Skeletal muscle cell (primary cell): ENCODE data around the gene FHIT.

Source experiments
- DNase-seq: peaks from one replicate; pipeline ENCODE4 v3.0.0-alpha.2; 2010; ENCODE audit warnings: low read depth
- H3K4me3 ChIP-seq: 2 replicates; pipeline ENCODE4 v1.5.1; 2011; ENCODE audit warnings: low read depth, mild to moderate bottlenecking, control low read depth, low read length, moderate library complexity

The FHIT gene

DNA sequence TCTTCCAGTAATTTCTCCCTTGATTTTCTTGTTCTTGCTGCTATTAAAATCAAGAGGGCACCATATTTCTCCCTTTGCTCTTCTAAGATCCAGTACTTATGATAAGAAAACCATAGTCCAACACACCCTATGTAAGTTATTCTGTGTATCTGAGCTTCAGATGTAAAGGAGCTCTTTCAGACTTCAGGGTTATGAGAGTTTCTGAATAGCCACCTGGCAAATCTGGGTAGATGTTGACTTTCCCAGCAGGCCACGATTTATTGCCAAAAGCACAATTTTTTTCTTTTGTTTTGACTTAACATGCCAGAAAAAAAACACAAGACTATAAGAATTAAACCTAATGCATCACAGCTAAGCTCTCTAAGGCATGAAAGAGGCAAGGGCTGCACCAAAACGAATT lies 1045.0 kb downstream of the FHIT start:
- no peak overlapping the region for H3K4me3 ChIP-seq
- DNase-seq = no peak

- DNase-seq = no peak
- no peak overlapping the region for H3K4me3 ChIP-seq
Observed at GRCh38 chr3:60202052-60202726, 1049.1 kb downstream of the FHIT start.

DNA sequence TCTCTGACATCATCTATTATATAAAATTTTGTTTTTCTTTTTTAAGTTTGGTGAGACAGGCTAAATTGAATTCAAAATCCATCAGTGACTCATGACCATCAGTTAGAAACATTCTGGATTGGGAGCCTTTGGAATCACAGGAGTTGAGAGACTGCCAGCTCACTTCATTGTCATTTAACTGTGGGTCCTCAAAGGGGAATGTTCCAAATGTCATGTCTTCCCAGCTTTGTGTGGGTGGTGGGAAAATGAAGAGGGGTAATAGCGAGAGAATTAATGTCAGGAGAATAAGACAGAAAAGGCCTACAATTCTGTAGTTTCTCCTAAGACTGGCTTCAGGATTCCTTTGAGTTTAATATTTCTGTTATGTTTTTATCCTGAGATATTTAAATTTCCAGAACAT lies 1051.9 kb downstream of the FHIT start:
- no peak overlapping the region for H3K4me3 ChIP-seq
- no peak for DNase-seq

DNA sequence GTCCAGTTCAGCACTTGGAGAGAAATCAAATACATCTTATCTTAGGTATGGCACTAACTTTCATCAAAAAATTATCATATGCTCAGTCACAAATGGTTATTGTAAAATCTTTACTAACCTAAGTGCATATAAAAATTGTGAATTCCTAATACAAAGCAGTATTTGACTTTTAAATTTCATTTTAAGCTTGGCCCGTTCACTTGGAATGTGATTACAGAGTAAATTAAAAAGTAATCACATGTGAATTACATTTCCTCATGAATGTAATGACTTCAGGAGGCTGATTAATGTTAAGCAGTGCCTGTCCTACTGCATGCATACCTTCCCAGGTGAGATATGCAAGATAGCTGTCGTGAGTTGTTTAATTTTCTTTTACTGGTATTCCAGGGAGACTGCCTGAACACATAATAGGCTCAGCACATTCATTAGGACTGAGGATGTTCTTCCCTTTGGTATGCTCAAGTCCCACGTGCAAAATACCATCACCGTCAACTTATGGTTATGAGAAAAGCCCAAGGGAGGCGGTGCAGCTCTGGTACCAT lies 1053.0 kb downstream of the FHIT start:
- no peak overlapping the region for H3K4me3 ChIP-seq
- DNase-seq = no peak

- no peak for DNase-seq
- no peak overlapping the region for H3K4me3 ChIP-seq
Observed at GRCh38 chr3:60192297-60193114, 1058.7 kb downstream of the FHIT start.

GRCh38 chr3:60190073-60190472 lies 1061.2 kb downstream of the FHIT start:
- no peak for DNase-seq
- no peak overlapping the region for H3K4me3 ChIP-seq

GRCh38 chr3:60189304-60189703 lies 1061.9 kb downstream of the FHIT start:
- no peak overlapping the region for H3K4me3 ChIP-seq
- no peak for DNase-seq

- no peak for DNase-seq
- no peak overlapping the region for H3K4me3 ChIP-seq
Observed at GRCh38 chr3:60188803-60189202, 1062.4 kb downstream of the FHIT start.

DNA sequence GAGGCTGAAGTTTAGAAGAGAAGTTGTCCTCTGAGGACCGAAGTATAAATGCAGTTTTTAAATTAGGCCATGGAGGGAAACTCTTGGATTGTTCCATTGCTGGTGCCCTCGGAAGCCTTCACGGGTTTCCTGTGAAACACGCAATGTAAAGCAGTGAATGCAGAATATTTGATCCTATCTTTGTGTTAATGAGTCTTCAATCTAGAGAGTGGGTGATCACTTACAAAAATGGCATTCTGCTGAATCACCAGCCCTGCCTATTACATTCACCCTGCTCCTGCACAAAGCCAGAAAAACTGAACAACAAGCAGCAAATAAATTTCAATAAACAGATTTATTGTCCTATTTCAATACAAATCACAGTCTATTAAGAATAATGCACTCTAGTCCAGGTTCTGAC lies 1063.9 kb downstream of the FHIT start:
- no peak for DNase-seq
- H3K4me3 ChIP-seq = no peak overlapping the region

GRCh38 chr3:60186359-60186758 lies 1064.9 kb downstream of the FHIT start:
- DNase-seq = no peak
- no peak overlapping the region for H3K4me3 ChIP-seq

- no peak overlapping the region for H3K4me3 ChIP-seq
- no peak for DNase-seq
Observed at GRCh38 chr3:60185161-60185560, 1066.1 kb downstream of the FHIT start.

DNA sequence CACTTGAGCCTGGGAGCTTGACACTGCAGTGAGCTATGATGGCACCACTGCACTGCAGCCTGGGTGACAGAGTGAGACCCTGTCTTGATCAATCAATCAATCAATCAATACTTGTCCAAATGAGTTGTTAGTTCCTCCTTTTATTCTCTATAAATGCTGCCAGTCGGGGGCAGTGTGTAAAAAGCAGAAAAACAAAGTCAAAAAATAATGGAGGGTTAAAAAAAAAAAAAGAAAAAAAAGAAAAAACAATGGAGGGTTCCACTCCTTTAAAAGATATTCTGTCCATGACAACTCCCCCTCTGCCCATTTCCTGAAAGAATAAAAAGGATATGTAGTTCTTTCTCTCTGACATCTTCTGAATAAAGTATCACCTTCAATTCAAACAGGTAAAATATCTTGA lies 1068.6 kb downstream of the FHIT start:
- H3K4me3 ChIP-seq = no peak overlapping the region
- no peak for DNase-seq

DNA sequence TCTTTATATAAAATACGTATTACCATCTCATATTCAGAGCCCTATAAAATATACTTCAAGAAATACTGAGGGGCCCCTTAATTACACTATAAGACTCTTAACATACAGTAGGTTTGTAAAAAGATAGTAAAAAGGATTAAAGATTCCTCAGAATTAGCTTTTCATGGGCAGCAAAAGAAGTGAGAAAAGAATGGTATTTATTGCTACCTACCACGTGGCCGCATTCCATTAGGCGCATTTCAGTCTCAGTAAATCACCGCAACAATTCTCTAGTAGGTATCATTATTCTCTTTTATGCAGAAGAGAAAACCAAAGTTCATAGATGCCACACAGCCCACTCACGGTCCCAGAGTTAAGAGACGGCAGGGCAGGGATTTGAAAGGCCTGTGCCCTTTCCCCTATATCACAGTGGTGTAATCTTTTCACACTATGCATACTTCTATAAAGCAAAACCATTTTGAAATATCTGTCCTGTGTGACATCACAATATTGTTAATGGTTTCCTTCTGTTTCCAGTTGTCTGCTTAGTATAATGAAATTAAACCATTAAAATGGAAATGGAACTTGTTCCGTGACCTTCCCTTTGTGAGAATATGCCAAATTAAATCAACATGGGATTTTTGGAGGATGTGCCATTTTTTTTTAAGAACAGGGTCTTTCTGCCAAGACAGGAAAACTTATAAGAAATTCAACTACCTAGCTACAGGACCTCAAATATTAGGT lies 1072.2 kb downstream of the FHIT start:
- H3K4me3 ChIP-seq = no peak overlapping the region
- DNase-seq = no peak

DNA sequence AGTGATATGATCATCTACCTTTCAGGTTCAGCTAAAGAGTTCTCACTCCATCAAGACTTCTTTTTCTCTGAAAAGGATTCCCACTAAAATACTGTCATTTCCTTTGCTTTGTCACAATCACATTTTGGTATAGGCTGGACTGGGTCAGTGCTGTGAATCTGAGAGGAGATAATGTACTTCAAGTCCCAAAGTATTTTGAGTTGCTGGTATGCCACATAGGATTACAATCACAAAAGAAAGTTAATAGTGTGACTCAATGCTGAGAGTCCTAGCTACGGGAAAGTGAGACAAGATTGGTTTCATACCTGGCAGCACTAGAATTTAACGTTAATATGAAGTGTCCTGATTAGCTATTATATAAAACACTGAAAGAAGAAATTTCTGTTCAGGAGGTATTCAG lies 1073.5 kb downstream of the FHIT start:
- DNase-seq = no peak
- no peak overlapping the region for H3K4me3 ChIP-seq

GRCh38 chr3:60176614-60177013 lies 1074.6 kb downstream of the FHIT start:
- DNase-seq = no peak

DNA sequence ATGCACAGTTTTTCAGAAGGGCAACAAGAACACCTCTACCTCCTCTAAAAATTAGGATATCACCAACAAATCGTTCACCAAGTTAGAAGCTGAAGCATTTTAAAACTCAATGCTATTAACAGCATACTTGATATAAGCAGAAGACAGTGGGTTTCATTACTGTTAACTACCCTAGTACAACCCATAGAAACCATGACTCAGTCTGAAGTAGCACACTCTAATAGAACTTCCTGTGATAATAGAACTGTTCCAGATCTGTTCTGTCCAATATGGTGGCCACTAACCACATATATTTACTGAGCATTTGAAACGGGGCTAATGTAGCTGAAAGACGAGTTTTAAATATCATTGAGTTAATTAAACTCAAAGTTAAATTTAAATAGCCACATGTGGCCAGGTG lies 1075.6 kb downstream of the FHIT start:
- no peak for DNase-seq
- H3K4me3 ChIP-seq = no peak overlapping the region

More at GRCh38 chr3:60176614-60177013, 1074.6 kb downstream of the FHIT start:
- H3K4me3 ChIP-seq = no peak overlapping the region

DNA sequence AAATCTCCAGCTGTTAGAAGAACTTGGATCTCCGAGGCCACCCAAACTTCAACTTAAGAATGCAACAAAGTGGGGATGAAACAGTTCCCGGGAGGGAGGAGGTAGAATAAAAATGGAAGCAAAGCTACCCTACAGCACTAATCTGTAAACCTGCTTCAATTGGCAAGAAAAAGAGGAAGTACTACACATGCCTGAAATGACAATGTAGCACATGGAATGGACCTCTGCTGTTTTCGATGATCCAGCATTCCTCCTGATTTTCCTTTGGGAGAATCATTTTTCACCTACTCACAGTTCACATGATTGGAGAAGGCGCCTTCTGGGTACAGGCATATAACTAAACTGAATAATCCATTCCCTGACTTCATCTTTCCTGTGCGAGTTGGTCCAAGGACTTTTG lies 1081.5 kb downstream of the FHIT start:
- no peak overlapping the region for H3K4me3 ChIP-seq
- no peak for DNase-seq

DNA sequence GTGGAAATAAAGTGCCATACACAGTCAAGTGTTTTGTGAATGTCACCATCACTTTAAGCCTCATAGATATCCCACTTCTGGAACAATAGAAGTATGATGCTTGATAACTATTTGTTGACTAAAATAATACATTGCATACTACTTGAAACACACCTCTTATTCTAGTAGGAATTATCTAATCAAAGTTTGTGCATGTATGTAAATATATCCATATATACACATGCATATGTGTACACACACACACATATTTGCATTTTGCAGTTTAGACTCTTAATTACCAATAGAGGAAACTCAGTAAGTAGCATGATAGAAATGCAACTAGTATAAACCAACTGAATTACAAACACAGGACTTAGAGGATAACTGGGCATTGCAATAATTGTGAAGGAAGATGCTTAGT lies 1084.1 kb downstream of the FHIT start:
- no peak for DNase-seq
- no peak overlapping the region for H3K4me3 ChIP-seq

GRCh38 chr3:60160822-60161748 lies 1090.2 kb downstream of the FHIT start:
- H3K4me3 ChIP-seq = no peak overlapping the region
- DNase-seq = no peak
